ENCODE results near the gene TLE7.
A peak's percentile ranks its signal among the peaks of the same experiment; 100 is the strongest.

TLE7 gene

GRCh38 chr16:71464231-71464630, 22.4 kb upstream of the TLE7 start:
- Histone ChIP-seq H3K27me3 (ENCODE audit: insufficient read depth, low read length, poor library complexity) (no peaks in the 10 kb centered on the region), H3K27ac (ENCODE audit: low read length) (no peak overlapping the region), H3K36me3 (ENCODE audit: insufficient read depth, low read length) (peaks cover 5% of the 10 kb centered on the region; the same call in 1 of the 2 replicates), H3K9me3 (ENCODE audit: insufficient read depth, low read length, severe bottlenecking) (no peaks in the 10 kb centered on the region), H3K4me3 (ENCODE audit: low read depth in 1 of 2, low read length in 2 of 2) (no peak overlapping the region), H2AFZ (ENCODE audit: low read depth, low read length) (no peak overlapping the region), H3K9ac (ENCODE audit: low read depth, low read length) (no peak overlapping the region), H3K4me2 (ENCODE audit: insufficient read depth, low read length) (no peak overlapping the region), H3K79me2 (ENCODE audit: insufficient read depth, low read length) (peaks cover 18% of the 10 kb centered on the region), H4K20me1 (ENCODE audit: insufficient read depth, low read length) (peaks cover under 1% of the 10 kb centered on the region; the same call in 1 of the 2 replicates), H3K4me1 (ENCODE audit: insufficient read depth, low read length) (peaks cover 26% of the 10 kb centered on the region)
- ATAC-seq (ENCODE audit: insufficient read depth, low read depth) (no peak), DNase-seq (no peak)
- no peak for TF ChIP-seq EZH2 (IDR thresholded peaks at IDR 0.05; ENCODE audit: borderline replicate concordance, low read depth, low read length, severe bottlenecking)
- TF ChIP-seq, protein P1, sequence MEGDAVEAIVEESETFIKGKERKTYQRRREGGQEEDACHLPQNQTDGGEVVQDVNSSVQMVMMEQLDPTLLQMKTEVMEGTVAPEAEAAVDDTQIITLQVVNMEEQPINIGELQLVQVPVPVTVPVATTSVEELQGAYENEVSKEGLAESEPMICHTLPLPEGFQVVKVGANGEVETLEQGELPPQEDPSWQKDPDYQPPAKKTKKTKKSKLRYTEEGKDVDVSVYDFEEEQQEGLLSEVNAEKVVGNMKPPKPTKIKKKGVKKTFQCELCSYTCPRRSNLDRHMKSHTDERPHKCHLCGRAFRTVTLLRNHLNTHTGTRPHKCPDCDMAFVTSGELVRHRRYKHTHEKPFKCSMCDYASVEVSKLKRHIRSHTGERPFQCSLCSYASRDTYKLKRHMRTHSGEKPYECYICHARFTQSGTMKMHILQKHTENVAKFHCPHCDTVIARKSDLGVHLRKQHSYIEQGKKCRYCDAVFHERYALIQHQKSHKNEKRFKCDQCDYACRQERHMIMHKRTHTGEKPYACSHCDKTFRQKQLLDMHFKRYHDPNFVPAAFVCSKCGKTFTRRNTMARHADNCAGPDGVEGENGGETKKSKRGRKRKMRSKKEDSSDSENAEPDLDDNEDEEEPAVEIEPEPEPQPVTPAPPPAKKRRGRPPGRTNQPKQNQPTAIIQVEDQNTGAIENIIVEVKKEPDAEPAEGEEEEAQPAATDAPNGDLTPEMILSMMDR (IDR thresholded peaks at IDR 0.05; ENCODE audit: borderline replicate concordance, extremely low read depth, low read length, poor library complexity, severe bottlenecking), result no peak

GRCh38 chr16:71461686-71462648, 20.1 kb upstream of the TLE7 start, which contains the start of gene ZNF23:
ZNF23 (minus strand) TSS chr16:71462247; CDS start chr16:71456796, 5,451 bp downstream.
- Histone ChIP-seq H3K4me2 (ENCODE audit: insufficient read depth, low read length) (peak within 1 kb of the TSS; percentile 74), H2AFZ (ENCODE audit: low read depth, low read length) (peak within 1 kb of the TSS; percentile 99), H3K27me3 (ENCODE audit: insufficient read depth, low read length, poor library complexity) (no peaks in the 10 kb centered on the region), H4K20me1 (ENCODE audit: insufficient read depth, low read length) (peaks cover 6% of the 10 kb centered on the region; the same call in 1 of the 2 replicates), H3K4me3 (ENCODE audit: low read depth in 1 of 2, low read length in 2 of 2) (peak within 1 kb of the TSS; percentile 94 to 99), H3K27ac (ENCODE audit: low read length) (peak within 1 kb of the TSS; percentile 77), H3K9ac (ENCODE audit: low read depth, low read length) (peak within 1 kb of the TSS; percentile 84), H3K9me3 (ENCODE audit: insufficient read depth, low read length, severe bottlenecking) (no peaks in the 10 kb centered on the region), H3K36me3 (ENCODE audit: insufficient read depth, low read length) (peaks cover 5% of the 10 kb centered on the region; the same call in 1 of the 2 replicates), H3K79me2 (ENCODE audit: insufficient read depth, low read length) (peaks cover 18% of the 10 kb centered on the region), H3K4me1 (ENCODE audit: insufficient read depth, low read length) (peaks cover 26% of the 10 kb centered on the region)
- TF ChIP-seq, protein P1 (IDR thresholded peaks at IDR 0.05; ENCODE audit: borderline replicate concordance, extremely low read depth, low read length, poor library complexity, severe bottlenecking), result peak; percentile 58
- TF ChIP-seq EZH2 (IDR thresholded peaks at IDR 0.05; ENCODE audit: borderline replicate concordance, low read depth, low read length, severe bottlenecking), result no peak
- ATAC-seq (ENCODE audit: insufficient read depth, low read depth) (peak; percentile 99), DNase-seq (peak; percentile 75)

GRCh38 chr16:71460941-71461340, 19.1 kb upstream of the TLE7 start:
- H3K27ac ChIP-seq (ENCODE audit: low read length), result no peak overlapping the region
- peaks cover 6% of the 10 kb centered on the region; the same call in 1 of the 2 replicates for H4K20me1 ChIP-seq (ENCODE audit: insufficient read depth, low read length)
- H3K4me3 ChIP-seq (ENCODE audit: low read depth in 1 of 2, low read length in 2 of 2), result peak overlapping the region in 1 of 2 experiments; percentile 99; a peak in 3 of 4 replicates
- H3K79me2 ChIP-seq (ENCODE audit: insufficient read depth, low read length), result peaks cover 18% of the 10 kb centered on the region
- no peak overlapping the region; the same call in 1 of the 2 replicates for H2AFZ ChIP-seq (ENCODE audit: low read depth, low read length)
- H3K4me2 ChIP-seq (ENCODE audit: insufficient read depth, low read length), result peak overlapping the region; percentile 74
- H3K4me1 ChIP-seq (ENCODE audit: insufficient read depth, low read length), result peaks cover 26% of the 10 kb centered on the region
- no peaks in the 10 kb centered on the region for H3K27me3 ChIP-seq (ENCODE audit: insufficient read depth, low read length, poor library complexity)
- peaks cover 8% of the 10 kb centered on the region; the same call in 1 of the 2 replicates for H3K36me3 ChIP-seq (ENCODE audit: insufficient read depth, low read length)
- TF ChIP-seq, protein P1 (IDR thresholded peaks at IDR 0.05; ENCODE audit: borderline replicate concordance, extremely low read depth, low read length, poor library complexity, severe bottlenecking), result no peak
- TF ChIP-seq EZH2 (IDR thresholded peaks at IDR 0.05; ENCODE audit: borderline replicate concordance, low read depth, low read length, severe bottlenecking), result no peak
- no peaks in the 10 kb centered on the region for H3K9me3 ChIP-seq (ENCODE audit: insufficient read depth, low read length, severe bottlenecking)
- peak overlapping the region; percentile 84 for H3K9ac ChIP-seq (ENCODE audit: low read depth, low read length)
- DNase-seq, result no peak
- no peak for ATAC-seq (ENCODE audit: insufficient read depth, low read depth)
